ENCODE data around the gene GPSM1. TPM values are rescaled to one million over a fixed set of nuclear protein-coding genes. Genes with fewer than 3 reads are reported as not detected.

GPSM1 gene
- total RNA-seq, 1 donor from 2014 or later: 140 TPM

DNA sequence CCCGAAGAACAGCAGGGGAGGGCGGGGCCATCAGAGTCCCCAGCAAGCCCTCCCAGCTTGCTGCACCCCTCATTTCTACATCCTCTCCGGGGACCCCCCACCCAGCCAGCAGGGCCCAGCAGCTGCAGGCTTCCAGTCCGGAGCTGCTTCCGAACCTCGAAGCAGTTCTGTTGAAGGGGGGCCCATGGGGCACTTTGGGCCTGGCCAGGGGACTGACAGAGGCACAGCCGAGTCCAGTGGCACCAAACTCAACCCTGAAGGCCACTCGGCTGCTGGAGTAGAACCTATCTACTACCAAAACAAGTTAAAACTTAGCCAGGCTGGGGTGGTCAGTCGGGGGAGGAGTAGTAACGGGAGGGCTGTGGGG lies 15.3 kb upstream of the GPSM1 start:
- peaks cover 23% of the 10 kb centered on the region for H3K36me3 Mint-ChIP-seq (ENCODE audit: unreplicated experiment)
- H3K27me3 Mint-ChIP-seq (ENCODE audit: unreplicated experiment): peaks cover 12% of the 10 kb centered on the region
- peak; percentile 19 for DNase-seq
- no peak overlapping the region for H3K4me3 Mint-ChIP-seq (ENCODE audit: unreplicated experiment)
- TF ChIP-seq, protein P1, sequence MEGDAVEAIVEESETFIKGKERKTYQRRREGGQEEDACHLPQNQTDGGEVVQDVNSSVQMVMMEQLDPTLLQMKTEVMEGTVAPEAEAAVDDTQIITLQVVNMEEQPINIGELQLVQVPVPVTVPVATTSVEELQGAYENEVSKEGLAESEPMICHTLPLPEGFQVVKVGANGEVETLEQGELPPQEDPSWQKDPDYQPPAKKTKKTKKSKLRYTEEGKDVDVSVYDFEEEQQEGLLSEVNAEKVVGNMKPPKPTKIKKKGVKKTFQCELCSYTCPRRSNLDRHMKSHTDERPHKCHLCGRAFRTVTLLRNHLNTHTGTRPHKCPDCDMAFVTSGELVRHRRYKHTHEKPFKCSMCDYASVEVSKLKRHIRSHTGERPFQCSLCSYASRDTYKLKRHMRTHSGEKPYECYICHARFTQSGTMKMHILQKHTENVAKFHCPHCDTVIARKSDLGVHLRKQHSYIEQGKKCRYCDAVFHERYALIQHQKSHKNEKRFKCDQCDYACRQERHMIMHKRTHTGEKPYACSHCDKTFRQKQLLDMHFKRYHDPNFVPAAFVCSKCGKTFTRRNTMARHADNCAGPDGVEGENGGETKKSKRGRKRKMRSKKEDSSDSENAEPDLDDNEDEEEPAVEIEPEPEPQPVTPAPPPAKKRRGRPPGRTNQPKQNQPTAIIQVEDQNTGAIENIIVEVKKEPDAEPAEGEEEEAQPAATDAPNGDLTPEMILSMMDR (IDR thresholded peaks at IDR 0.05; ENCODE audit: partially characterized antibody, unreplicated experiment): no peak
- no peak overlapping the region for H3K27ac Mint-ChIP-seq (ENCODE audit: unreplicated experiment)
- H3K9me3 Mint-ChIP-seq (ENCODE audit: unreplicated experiment): peaks cover 23% of the 10 kb centered on the region
- peaks cover 10% of the 10 kb centered on the region for H3K4me1 Mint-ChIP-seq (ENCODE audit: low read depth, unreplicated experiment)

DNA sequence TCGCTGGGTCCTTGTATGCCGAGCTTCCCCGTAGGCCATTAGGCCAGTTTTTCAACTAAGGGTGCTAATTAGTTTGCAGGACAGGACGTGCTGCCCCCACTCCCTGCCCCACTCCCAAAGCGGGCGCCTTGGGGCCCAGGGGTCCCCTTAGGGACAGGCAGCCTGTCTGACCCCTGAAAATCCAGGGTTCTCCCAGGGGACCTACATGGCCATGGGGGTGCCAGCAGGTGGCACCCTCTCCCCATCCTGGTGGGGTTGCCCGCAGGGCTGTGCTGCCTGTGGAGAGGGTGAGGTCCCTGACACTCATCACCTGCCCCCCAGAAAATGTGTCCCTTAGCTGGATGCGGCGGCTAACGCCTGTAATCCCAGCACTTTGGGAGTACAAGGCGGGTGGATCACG lies 14.9 kb upstream of the GPSM1 start:
- Mint-ChIP-seq H3K36me3 (ENCODE audit: unreplicated experiment) (peaks cover 23% of the 10 kb centered on the region), H3K4me3 (ENCODE audit: unreplicated experiment) (no peak overlapping the region), H3K4me1 (ENCODE audit: low read depth, unreplicated experiment) (peaks cover 15% of the 10 kb centered on the region)

DNA sequence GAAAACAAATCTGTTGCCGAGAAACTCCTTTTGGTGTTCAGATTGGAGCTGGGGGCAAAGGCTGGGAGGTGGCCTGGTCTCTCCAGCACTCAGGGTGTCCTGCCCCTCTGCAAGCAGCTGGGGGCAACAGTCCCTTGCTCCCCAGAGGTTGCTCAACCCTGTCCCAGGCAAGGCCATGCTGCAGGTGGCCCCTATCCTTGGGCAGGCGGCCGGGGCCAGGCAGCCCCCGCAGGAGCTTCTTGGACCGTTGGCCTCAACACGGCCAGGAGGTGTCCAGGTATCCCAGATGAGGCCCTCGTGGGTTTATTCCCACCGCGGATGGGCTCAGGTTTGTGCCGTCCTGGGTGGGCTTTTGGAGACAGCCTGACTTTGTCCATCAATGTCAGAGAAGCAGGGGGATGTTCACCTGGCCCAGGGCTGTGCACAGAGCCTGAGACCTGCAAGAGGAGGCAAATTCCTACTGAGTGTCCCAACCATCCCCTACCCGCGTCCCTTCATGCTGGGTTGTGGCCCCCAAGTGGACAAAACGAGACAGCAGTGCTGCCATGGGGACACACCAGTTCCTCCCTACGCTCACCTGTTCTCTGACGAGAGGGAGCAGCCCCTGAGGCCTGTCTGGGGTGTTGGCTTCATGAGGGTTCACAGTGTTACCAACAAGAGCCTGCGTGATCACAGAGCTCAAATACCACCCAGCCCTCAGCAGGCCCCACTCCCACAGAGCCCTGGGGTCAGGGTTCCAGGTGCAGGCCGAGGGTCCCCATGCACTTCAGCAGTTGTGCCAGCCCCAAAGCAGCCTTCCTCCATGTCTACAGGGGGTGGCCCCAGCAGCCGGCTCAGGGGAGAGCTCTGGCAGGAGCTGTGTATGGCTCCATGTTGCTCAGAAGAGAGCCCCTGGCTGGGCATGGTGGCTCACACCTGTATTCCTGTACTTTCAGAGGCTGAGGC lies 14.0 kb upstream of the GPSM1 start:
- TF ChIP-seq, protein P1 (IDR thresholded peaks at IDR 0.05; ENCODE audit: partially characterized antibody, unreplicated experiment): no peak
- no peak for DNase-seq
- Mint-ChIP-seq H3K9me3 (ENCODE audit: unreplicated experiment) (peaks cover 23% of the 10 kb centered on the region), H3K27me3 (ENCODE audit: unreplicated experiment) (peaks cover 14% of the 10 kb centered on the region), H3K27ac (ENCODE audit: unreplicated experiment) (no peak overlapping the region), H3K4me3 (ENCODE audit: unreplicated experiment) (no peak overlapping the region), H3K36me3 (ENCODE audit: unreplicated experiment) (peaks cover 23% of the 10 kb centered on the region), H3K4me1 (ENCODE audit: low read depth, unreplicated experiment) (peaks cover 16% of the 10 kb centered on the region)

More for the DNA sequence above, 14.9 kb upstream of the GPSM1 start:
- TF ChIP-seq, protein P1 (IDR thresholded peaks at IDR 0.05; ENCODE audit: partially characterized antibody, unreplicated experiment): no peak
- peaks cover 13% of the 10 kb centered on the region for H3K27me3 Mint-ChIP-seq (ENCODE audit: unreplicated experiment)
- DNase-seq: peak; percentile 24
- H3K27ac Mint-ChIP-seq (ENCODE audit: unreplicated experiment): no peak overlapping the region
- H3K9me3 Mint-ChIP-seq (ENCODE audit: unreplicated experiment): peaks cover 23% of the 10 kb centered on the region

DNA sequence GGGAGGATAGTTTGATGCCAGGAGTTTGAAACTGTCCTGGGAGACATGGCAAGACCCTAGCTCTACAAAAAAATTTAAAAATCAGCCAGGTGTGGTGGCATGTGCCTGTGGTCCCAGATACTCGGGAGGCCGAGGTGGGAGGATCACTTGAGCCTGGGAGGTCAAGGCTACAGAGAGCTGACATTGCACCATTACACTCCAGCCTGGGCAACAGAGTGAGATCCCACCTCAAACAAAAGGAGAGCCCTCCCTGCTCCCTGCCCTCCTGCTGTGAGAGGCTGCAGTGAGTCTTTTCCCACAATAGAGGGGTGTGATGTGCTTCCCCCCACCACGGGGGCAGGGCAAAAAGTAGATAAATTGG lies 13.3 kb upstream of the GPSM1 start:
- Mint-ChIP-seq H3K9me3 (ENCODE audit: unreplicated experiment) (peaks cover 23% of the 10 kb centered on the region), H3K27ac (ENCODE audit: unreplicated experiment) (no peak overlapping the region), H3K36me3 (ENCODE audit: unreplicated experiment) (peaks cover 23% of the 10 kb centered on the region), H3K27me3 (ENCODE audit: unreplicated experiment) (peaks cover 14% of the 10 kb centered on the region), H3K4me1 (ENCODE audit: low read depth, unreplicated experiment) (peaks cover 16% of the 10 kb centered on the region), H3K4me3 (ENCODE audit: unreplicated experiment) (no peak overlapping the region)
- DNase-seq: no peak
- TF ChIP-seq, protein P1 (IDR thresholded peaks at IDR 0.05; ENCODE audit: partially characterized antibody, unreplicated experiment): no peak

DNA sequence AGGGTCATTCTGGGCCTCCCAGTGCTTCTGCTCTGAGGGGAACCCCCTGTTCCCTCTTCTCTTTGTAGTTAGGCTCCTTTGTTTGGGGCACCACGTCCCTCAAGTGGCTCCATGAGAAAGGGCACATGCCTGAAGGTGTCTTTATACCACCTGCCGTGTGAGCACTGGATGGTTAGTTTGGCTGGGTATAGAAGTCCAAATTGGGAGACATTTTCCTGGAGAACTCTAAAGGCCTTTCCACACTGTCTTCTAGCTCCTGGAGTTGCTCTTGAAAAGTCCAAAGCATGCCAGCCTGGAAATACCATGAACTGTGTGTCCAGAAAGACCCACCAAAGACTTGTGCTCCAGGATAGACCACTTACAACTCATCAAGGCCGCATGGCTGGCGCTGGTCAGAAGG lies 12.4 kb upstream of the GPSM1 start:
- H3K4me1 Mint-ChIP-seq (ENCODE audit: low read depth, unreplicated experiment): peaks cover 16% of the 10 kb centered on the region
- TF ChIP-seq, protein P1 (IDR thresholded peaks at IDR 0.05; ENCODE audit: partially characterized antibody, unreplicated experiment): no peak
- peak overlapping the region; percentile 43 for H3K27ac Mint-ChIP-seq (ENCODE audit: unreplicated experiment)
- peaks cover 23% of the 10 kb centered on the region for H3K36me3 Mint-ChIP-seq (ENCODE audit: unreplicated experiment)
- DNase-seq: no peak
- peaks cover 23% of the 10 kb centered on the region for H3K9me3 Mint-ChIP-seq (ENCODE audit: unreplicated experiment)
- peaks cover 14% of the 10 kb centered on the region for H3K27me3 Mint-ChIP-seq (ENCODE audit: unreplicated experiment)
- peak overlapping the region; percentile 68 for H3K4me3 Mint-ChIP-seq (ENCODE audit: unreplicated experiment)
